Pons (tissue), 1 donor: ENCODE data around the gene BCL2L11.
"Not testable (repeated sequence)": the region's sequence is repeated elsewhere in the genome, so short reads cannot be mapped to it uniquely, and the experiment has no call there.

Source experiments
- DNase-seq: peaks from one replicate; pipeline ENCODE4 v3.0.0-alpha.2; 2016; ENCODE audit warnings: low spot score

The BCL2L11 gene, protein sequence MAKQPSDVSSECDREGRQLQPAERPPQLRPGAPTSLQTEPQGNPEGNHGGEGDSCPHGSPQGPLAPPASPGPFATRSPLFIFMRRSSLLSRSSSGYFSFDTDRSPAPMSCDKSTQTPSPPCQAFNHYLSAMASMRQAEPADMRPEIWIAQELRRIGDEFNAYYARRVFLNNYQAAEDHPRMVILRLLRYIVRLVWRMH

DNA sequence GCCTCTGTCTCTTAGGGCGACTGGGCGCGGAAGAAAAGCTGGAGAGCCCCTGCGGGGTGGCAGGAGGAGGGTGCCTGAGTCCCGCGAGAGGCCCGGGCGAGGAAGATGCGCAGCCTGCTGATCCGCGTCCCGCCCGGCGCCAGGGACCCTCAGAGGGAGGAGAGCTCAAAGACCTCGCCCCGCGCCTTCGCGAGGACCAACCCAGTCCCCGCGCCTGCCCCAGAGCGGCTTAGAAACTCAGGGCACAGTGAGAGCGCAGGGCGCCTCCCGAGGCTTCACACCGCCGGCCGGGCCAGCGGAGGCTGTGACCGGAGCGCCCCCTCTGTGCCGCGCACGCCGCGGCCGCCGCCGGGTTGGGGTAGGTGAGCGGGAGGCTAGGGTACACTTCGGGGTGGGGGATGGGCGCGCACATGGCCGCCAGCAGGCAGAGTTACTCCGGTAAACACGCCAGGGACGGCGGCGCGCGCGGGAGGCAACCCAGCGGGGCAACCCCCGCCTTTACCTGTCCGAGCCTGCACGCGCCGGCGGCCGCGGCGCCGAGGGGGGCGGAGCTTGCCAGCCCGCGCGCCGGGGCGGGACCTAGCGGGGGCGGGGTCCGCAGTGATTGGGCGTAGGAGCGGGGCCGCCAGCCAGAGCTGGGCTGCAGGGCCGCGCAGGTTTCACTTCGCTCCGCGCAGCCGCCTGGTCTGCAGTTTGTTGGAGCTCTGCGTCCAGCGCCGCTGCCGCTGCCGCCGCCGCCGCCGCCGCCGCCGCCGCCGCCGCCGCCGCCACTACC lies at the start of gene BCL2L11:
BCL2L11 (plus strand) TSS at position 662 of the 775 bp plus-strand sequence. CDS start 2,832 bp downstream, outside the sequence.
- peak; percentile 73 for DNase-seq

DNA sequence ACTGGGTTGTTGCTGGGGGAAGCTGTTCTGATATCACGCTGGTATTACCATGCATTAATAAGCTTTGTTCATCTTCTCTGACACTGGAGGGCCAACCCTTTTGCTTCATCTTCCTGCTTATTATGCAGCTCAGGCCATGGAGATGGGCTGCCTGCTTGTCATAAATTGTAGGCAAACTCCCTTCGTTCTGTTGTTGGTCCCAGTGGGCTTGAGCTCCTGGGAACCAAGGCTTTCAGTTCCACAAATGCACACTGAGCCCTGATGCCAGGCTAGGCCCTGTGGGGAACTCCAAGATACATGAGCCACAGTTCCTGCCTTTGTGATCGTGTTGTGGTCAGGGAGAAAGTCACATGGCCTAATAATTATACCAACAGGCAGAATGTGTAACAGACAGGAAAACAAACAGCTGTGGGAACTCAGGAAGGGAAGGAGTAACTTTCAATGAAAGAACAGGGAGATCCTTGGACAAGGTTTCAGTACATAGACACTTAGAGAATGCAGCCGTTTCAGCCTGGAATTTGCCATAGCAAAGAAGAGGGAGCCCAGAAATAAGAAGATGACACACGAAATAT lies 49.0 kb upstream of the BCL2L11 start:
- DNase-seq: no peak

DNA sequence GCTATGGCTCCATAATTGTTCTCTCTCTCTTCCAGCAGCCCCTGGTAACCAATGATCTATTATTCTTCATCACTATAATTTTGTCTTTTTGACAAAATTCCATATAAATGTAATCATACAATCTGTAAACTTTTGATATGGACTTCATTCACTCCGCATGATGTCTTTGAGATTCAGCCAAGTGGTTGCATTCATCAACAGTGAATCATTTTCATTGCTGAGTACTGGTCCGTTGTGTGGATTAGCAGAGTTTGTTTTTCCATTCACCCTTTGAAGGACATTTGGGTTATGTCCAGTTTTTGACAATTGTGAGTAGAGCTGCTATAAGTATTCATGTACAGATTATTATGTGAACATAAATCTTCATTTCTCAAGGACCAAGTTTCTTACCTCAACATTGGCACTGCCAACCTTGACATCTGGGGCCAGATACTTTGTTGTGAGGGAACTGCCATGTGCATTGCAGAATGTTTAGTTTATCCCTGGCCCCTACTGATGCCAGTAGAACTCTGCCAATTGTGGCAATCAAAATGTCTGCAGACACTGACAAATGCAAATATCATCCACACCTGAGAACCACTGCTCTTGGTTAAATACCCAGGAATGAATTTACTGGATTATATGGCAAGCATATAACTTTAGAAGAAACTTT lies 48.4 kb upstream of the BCL2L11 start:
- no peak for DNase-seq

DNA sequence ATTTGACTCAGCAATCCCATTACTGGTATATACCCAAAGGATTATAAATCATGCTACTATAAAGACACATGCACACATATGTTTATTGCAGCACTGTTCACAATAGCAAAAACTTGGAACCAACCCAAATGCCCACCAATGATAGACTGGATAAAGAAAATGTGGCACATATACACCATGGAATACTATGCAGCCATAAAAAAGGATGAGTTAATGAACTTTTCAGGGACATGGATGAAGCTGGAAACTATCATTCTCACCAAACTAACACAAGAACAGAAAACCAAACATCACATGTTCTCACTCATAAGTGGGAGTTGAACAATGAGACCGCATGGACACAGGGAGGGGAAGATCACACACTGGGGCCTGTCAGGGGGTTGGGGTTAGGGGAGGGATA lies 38.1 kb upstream of the BCL2L11 start:
- DNase-seq: not testable (repeated sequence)

DNA sequence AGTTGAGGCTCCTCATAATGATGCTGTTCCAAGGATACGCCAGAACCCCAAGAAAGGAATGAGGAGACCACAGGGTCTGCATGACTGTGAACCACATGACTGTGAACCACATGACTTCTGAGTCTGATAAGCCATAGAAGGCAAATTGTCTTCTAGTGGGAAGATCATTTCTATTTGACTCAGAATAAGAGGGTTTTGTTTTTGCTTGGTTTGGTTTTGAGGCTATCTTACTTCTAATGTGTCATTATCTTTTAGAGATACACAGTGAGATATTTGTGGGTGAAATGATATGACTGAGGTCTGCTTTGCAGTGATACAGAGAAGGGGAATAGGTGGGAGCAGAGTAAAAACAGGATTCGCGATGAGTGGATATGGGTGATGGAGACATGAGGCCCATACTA lies 28.9 kb upstream of the BCL2L11 start:
- no peak for DNase-seq

DNA sequence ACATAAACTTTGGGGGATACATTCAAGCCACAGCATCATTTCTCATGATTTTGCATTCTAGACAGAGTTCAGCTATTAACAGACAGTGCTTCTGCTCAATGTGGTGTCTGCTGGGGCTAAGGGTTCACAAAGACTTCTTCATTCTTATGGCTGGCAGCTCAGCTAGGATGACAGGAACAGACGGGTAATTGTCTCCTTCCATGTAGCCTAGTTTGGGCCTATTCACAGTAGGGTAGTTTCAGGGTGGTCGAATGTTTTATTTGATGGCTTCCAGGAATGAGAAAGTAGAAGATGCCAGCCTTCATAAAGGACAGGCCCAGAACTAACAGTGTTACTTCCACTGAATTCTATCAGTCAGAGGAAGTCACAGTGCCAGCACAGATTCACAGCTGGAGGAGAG lies 26.0 kb upstream of the BCL2L11 start:
- peak; percentile 86 for DNase-seq

DNA sequence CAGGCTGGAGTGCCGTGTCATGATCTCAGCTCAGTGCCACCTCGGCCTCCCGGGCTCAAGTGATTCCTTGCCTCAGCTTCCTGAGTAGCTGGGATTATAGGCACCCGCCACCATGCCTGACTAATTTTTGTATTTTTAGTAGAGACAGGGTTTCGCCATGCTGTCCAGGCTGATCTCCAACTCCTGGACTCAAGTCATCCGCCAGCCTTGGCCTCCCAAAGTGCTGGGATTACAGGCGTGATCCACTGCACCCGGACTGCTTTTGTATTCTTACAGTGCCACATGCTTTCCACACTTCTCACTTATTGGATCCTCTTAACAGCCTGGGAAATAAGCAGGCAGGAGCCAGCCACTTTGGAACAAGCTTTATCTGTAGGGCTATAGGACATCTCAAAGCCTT lies 25.3 kb upstream of the BCL2L11 start:
- peak; percentile 45 for DNase-seq

DNA sequence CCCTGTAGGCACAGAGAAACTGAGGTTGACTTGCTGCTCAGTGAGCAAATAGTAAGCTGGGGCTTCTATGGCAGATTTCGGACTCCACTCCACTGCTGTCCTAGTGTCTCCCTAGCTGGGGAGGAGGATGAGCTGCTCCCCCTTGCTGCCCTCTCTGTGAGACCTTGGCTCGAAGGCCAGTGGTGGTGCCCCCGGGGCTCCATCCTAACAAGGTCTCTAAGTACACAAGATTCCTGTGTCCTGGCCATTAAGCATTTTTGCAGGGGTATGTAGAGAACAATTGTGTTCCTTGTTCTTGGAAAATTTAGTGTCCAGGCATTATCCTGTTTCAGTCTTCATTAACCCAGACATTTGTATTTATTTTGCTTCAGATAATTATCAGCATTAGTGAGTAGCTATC lies 21.3 kb upstream of the BCL2L11 start:
- DNase-seq: no peak

DNA sequence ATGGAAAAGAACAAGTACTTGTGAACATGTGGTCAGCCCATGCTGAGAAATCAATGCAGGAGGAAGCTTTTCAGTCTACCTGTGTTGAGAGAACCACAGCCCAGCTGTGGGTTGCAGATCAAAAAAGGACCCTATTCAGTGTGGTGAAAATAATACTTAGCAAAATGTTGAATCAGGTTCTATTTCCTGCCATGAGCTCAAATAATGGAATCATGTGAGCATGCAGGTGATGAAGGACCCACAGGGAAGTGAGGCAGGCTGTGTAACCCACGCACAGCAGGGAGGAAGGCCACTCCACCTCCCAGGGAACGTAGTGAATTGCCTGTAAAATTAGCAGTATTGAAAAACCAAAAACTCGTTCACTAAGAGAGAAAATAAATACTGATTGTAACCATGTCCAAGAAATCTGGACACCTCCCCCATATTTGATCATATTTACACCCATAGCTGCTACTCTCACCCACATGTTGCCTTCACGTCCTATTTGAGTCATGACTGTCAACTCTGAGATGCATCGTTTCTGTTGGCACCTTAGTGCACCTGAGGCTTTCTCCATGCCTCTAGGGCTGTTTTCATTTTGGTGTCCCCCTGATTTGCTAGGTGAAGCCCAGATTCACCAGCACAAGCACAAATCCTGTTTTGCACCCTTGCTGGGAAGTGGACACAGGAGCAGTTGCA lies 20.5 kb upstream of the BCL2L11 start:
- no peak for DNase-seq

DNA sequence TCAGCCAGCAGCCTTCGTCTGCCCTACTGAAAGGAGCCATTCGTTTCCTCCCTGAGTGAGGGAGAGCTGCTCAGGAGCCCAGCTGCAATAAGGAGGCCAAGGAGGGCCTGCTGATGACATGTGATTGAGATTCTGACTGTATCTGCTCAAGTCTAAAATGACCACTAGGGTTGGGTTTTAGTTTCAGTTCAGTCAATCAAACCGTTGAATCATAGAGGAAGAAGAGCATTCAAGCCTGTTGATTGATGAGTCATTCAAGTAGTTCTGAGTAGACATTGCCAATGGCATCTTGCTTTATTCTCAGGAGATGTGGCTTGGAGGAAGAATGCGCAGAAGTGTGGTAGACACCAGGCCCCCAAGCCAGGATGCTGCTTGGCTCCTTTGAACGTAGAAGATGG lies 19.9 kb upstream of the BCL2L11 start:
- no peak for DNase-seq

DNA sequence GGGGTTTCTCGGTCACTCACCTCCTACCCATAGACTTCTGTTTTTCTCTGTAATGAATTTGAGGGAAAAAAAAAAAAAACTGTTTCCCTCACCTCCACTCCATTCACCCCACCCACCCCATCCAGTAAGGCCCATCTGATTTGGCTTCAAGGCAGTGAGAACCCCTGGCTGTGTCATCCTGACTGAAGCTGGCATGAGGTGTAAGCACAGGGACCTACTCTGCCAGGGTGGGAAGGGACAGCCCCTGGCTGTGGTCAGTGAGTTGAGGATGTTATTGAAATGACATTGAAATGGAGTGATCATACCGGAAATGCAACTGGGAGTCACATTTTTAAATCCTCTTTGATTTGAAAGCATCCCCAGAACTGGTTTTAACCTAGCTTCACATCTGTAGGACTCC lies 19.1 kb upstream of the BCL2L11 start:
- DNase-seq: no peak

DNA sequence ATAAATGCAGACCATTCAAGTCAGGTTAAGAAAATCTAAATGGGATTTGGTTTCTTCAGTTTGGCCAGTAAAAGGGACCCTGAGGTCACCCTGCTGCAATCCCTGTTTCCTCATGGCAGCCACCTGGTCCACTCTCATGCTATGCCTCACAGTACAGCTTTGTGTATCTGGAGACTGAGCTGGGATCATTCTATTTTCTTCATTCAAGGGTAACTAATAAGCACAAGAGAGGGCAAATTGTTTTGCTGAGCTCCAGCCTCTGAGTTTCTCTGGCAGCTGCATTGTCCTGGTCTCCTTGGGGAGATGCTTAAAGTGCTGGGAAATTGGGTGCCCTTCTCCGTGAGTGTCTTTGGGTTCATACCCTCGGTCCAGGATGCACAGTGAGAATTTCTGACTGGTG lies 18.5 kb upstream of the BCL2L11 start:
- no peak for DNase-seq

DNA sequence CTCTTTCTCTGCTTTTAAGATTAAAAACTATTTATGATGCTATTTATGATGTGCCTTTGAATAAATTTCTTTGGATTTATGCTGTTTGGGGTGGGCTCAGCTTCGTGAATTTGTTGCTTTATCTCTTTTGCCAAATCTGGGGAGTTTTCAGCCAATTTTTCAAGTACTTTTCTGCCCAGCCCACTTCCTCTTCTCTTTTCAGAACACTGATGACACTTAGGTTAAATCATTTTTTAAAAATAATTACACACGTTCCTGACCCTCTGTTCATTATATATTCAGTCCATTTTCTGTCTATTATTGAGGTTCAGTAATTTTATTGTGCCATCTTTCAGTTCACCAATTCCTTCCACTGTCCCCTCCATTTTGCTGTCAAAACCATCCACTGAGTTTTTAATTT lies 14.8 kb upstream of the BCL2L11 start:
- DNase-seq: no peak

DNA sequence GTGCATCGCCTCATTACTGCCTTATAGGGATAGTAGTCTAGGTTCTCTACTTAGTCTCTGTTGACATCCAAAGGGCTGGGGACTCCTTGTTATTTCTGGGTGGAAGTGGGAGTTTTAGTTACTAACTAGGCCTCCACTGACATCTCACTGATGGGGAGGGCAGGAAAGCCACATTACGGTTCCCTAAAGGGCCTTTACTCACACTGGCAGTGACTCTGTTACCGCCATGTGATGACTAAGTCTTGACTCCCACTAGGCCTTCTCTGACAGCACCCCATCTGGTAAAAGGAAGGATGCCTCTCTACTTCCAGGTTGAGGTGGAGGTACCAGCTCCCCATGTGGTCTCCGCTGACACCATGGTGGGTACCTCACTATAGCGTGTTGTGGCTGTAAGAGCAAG lies 14.0 kb upstream of the BCL2L11 start:
- DNase-seq: no peak

DNA sequence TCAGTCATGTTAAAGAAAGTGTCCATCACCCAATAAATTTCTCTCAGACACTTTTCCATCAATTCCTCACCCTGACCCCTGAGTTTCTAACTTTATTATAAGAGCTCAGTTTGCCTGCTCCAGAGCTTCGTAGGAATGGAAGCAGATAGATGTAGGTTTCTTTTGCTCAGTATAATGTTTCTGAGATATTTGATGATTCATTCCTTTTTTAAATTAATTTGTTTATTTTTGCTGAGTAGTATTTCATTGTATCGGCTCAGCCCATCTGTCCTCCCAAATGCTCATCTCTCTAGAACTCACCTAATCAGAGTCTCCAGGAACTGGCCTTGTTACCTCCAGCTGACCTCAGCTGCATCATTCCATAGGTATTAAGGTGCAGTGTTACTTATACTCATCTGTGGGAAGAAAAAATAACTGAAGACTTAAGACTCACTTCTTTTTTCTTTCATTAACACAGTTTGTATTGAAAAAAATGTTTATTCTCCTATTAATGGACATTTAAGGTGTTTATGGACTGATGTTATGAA lies 11.9 kb upstream of the BCL2L11 start:
- no peak for DNase-seq

DNA sequence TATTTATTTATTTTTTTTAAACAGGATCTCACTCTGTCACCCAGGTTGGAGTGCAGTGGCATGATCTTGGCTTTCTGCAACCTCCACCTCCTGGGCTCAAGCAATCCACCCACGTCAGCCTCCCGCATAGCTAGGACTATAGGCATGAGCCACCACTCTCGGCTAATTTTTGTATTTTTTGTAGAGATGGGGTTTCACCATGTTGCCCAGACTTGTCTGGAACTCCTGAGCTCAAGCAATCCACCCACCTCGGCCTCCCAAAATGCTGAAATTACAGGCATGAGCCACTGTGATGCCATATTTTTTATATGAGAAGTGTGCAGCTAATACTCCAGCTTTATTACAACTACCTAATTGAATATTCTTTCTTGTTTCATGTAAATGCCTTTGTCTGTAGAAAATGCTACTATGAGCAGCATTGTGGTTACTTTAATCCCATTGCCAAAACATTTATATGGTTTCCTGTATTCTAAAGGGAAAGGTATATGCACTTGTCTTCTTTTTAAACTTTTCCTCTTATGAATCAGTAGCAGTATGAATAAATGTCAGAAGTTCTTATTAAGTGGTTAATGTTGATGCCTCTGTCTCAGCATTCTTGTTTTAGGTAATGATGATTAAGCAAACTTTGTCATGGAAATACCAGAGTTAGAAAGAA lies 9.5 kb upstream of the BCL2L11 start:
- DNase-seq: no peak

DNA sequence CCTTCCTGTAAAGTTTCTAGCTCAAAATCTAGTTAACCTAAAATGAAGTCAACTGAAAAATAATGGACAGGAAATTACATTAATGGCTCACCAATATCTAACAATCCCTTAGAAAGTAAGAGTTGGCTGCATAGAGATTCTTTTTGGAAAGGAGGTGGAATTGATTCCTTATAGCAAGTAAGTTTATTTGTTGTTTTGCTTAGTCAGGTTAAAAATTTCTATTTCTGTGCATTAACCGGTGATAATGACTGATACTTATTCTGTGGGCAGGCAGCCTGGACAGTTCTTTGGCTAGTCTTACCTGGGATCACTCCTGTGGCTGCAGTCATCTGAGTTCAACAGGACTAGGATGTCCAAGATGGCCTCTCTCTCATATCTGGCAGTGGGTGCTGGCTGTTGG lies 6.9 kb upstream of the BCL2L11 start:
- DNase-seq: no peak

DNA sequence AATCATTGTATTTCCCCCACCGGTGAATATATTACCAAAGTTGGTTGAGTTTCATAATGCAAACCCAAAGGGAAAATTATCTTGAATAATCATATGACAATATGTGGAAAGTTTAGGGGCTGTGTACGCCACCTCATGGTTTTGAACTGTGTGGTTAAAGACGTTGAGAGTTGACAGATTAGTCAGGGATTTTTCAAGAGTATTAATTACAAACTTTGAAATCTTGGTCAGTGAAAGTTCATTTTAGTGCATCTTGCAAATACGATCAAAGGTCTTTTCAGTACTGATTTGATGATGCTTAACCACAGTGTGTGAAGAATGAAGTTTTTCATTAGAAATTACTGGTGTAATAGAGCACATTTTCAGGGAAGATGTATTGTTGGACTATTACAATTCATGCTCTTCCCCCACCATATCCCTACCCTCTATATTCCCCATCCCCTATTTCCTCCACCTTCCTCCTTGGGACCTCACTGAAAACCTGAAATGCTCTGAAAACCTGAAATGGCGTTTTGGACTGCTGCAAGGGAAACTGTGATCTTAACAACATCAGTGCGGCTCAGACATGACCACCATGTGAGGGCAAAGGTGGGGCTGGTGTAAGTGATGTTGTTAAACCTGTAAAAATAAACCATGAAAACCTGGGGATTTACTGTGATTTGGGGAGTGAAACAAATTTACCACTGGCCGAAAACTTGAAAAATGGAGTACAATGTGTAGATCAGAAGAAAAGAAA lies 4.5 kb upstream of the BCL2L11 start:
- DNase-seq: no peak

DNA sequence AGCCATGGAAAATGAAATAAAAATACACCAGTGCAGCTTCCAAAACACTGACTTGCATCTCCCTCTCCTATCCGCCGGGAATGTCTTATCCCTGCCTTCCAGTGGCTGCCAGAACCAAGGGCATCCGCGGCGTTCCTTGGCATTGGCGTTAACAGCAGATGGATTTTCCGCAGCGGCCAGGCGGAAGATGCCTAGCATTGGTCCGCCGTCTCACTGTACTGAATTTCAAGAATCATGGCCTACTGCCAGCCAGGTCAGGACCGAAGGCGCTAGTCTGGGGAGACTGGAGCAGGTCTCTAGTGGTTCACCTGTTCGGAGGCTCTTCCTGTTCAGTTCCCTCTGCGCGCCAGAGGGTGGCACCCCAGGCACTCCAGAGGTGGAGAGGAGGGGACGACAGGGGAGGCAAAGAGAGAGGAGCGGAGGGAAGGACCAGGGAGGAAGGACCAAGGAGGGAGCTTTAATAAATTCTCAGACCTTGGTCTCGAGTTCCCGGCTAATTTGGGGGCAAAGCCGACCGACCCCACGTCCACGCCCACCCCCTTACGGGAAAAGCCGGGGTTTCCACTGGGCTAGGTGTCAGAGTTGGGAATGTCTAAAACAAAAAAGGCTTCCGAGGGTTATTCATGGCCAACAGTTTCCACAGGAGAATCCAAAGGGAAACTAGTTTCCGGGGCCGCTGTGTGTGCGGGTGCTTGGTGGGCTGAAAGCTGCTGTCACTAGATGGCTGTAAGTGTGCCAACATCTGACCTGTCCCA lies 3.7 kb upstream of the BCL2L11 start:
- peak; percentile 72 for DNase-seq
